ENCODE measurements around the gene GUCY2F.

Gene GUCY2F

DNA sequence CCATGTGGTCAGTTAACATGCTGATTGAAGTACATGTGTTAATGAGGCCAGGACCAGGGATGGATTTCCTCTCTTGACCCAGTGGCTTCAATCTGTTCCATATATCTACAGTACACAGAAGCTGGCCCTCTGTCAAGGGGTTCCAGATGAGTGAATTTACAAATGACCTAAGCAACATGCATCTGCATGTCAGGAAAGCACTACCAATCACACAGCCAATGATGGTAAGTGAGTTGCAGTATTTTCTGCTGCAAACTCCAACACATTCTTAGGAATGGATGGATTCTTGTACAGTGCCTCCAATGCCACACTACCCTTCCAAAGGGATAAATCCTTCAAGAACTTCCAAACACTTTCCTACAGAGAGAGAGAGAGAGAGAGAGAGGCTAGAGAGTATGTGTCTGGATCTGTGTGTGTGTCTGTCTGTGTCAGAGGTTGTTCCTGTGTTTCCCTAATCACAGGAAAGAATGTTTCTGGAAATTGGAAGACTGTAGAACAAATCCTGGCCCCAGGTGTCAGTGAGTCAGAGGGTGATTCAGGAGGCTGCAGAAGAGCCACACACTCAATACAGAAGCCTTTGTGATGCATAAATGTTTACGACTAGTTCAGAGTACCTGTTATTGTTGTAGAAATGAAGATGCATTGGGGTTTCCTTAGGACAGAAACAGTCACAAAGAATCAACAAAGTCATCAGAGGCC, 107.5 kb downstream of the GUCY2F start:
- DNase-seq (ENCODE audit: insufficient read length, low spot score): no peak
- no peak for TF ChIP-seq POLR2A (IDR thresholded peaks at IDR 0.05; ENCODE audit: low read depth, low read length)
- FAIRE-seq: no peak

- DNase-seq (ENCODE audit: insufficient read length, low spot score) (no peak), FAIRE-seq (no peak)
- TF ChIP-seq POLR2A (IDR thresholded peaks at IDR 0.05; ENCODE audit: low read depth, low read length): no peak
These were observed 108.4 kb downstream of the GUCY2F start for GRCh38 chrX:109373468-109373867.

- no peak for DNase-seq (ENCODE audit: insufficient read length, low spot score)
- TF ChIP-seq POLR2A (IDR thresholded peaks at IDR 0.05; ENCODE audit: low read depth, low read length): no peak
- no peak for FAIRE-seq
These were observed 109.2 kb downstream of the GUCY2F start for GRCh38 chrX:109372716-109373115.

DNA sequence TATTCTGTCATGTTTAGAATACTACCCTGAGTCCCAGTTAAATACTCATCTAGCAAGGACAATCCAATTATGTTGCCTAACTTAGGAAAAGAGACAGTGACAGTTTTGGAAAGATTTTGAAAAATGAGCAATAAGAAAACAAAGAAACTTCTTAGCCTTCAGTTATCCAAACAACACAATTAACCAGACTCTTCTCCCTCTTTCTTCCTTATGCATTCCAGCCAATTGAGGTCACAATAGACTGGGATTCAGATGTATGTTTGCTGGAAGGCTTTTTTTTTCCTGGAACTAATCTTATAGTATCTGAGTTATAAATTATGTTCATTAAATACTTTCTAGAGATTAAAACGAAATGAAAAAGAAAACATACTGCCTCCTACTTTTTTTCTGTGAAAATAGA, 109.6 kb downstream of the GUCY2F start:
- no peak for TF ChIP-seq POLR2A (IDR thresholded peaks at IDR 0.05; ENCODE audit: low read depth, low read length)
- FAIRE-seq (no peak), DNase-seq (ENCODE audit: insufficient read length, low spot score) (no peak)

GRCh38 chrX:109362101-109362500, 119.8 kb downstream of the GUCY2F start:
- no peak for TF ChIP-seq POLR2A (IDR thresholded peaks at IDR 0.05; ENCODE audit: low read depth, low read length)
- no peak for FAIRE-seq
- no peak for DNase-seq (ENCODE audit: insufficient read length, low spot score)

DNA sequence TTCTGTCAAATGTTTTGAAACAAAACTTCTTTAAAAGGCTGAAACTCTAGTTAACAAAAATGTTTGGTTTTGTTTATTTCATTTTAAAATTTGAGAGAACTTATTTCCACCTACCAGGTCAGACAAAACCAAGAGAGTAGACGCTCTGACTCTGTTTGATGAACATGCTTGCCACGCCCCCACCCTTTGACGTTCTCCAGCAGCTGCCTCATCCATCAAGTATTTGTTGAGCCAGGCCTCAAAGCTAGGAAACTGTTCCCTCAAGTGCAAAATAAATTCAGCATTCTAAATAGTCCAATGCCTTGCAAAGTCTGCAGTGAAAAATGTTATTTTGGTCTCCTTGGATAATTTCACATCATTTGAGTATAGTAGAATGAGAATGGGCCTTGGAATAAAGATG, 121.6 kb downstream of the GUCY2F start:
- TF ChIP-seq POLR2A (IDR thresholded peaks at IDR 0.05; ENCODE audit: low read depth, low read length): no peak
- FAIRE-seq: no peak
- no peak for DNase-seq (ENCODE audit: insufficient read length, low spot score)

- no peak for TF ChIP-seq POLR2A (IDR thresholded peaks at IDR 0.05; ENCODE audit: low read depth, low read length)
- DNase-seq (ENCODE audit: insufficient read length, low spot score) (no peak), FAIRE-seq (no peak)
These were observed 124.2 kb downstream of the GUCY2F start for GRCh38 chrX:109357706-109358105.

- no peak for FAIRE-seq
These were observed 125.2 kb downstream of the GUCY2F start for GRCh38 chrX:109356684-109357083.

GRCh38 chrX:109352066-109352588, 129.8 kb downstream of the GUCY2F start:
- DNase-seq (ENCODE audit: insufficient read length, low spot score): no peak
- no peak for TF ChIP-seq POLR2A (IDR thresholded peaks at IDR 0.05; ENCODE audit: low read depth, low read length)
- no peak for FAIRE-seq

More at GRCh38 chrX:109356684-109357083, 125.2 kb downstream of the GUCY2F start:
- TF ChIP-seq POLR2A (IDR thresholded peaks at IDR 0.05; ENCODE audit: low read depth, low read length): no peak
- no peak for DNase-seq (ENCODE audit: insufficient read length, low spot score)

GRCh38 chrX:109351557-109351956, 130.3 kb downstream of the GUCY2F start:
- DNase-seq (ENCODE audit: insufficient read length, low spot score) (no peak), FAIRE-seq (no peak)
- TF ChIP-seq POLR2A (IDR thresholded peaks at IDR 0.05; ENCODE audit: low read depth, low read length): no peak

GRCh38 chrX:109350551-109350950, 131.3 kb downstream of the GUCY2F start:
- FAIRE-seq (no peak), DNase-seq (ENCODE audit: insufficient read length, low spot score) (no peak)
- no peak for TF ChIP-seq POLR2A (IDR thresholded peaks at IDR 0.05; ENCODE audit: low read depth, low read length)

DNA sequence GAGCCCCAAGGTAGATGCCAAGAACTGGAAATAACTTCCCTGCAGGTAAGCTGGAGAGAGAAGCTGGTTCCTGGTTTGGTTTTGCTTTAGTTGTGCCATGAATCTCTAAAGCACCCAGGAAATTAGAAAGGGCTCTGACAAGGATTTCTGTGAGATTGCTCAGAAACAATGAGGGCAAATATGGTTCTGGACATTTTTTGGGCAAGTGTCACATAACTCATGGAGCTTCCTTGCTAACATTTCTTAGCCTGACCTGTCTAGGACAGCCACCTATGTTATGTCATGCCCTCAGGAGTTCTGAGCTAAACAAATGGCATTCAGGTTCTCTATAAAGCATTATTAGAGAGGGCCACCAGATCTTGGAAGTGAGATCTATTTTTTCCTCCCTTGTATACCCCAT, 131.8 kb downstream of the GUCY2F start:
- DNase-seq (ENCODE audit: insufficient read length, low spot score) (no peak), FAIRE-seq (no peak)
- TF ChIP-seq POLR2A (IDR thresholded peaks at IDR 0.05; ENCODE audit: low read depth, low read length): no peak

DNA sequence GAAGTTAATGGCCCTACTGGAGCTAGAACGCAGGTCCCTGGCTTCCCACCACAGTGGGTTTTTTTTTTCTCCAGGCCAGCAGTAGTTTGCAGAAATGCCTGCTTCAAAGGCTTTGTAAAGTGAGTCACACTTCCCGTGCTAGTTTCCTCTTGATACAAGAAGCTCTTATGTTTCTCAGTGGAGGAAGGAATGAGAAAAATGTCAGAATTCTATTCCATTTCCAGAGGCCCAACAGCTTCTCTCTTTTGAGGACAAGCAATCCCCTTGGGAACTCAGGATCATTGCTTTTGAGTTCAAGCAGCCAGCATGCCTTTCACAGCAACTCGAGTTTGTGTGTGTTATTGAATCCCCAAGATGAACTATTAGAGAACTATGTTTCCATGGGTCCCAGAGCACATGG, 134.3 kb downstream of the GUCY2F start:
- DNase-seq (ENCODE audit: insufficient read length, low spot score): no peak
- no peak for FAIRE-seq
- TF ChIP-seq POLR2A (IDR thresholded peaks at IDR 0.05; ENCODE audit: low read depth, low read length): no peak

DNA sequence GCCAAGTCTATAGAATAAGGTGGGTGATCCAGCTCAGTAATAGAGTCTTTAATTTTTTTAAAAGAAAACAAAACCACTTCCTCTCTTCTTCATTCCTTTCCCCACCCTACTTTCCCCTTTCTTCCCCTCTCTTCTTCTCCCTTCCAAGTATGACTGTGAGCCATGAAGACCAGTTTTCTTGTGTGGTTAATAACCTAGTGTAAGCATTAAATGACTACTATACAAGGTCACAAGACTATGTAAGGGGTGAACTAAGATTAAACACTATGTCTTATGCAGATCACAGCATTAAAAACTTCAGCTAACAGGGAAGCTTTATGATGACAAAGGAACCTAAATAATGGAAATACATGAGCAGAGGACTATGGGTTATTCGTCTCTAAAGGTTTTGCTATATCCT, 135.4 kb downstream of the GUCY2F start:
- DNase-seq (ENCODE audit: insufficient read length, low spot score) (no peak), FAIRE-seq (no peak)
- no peak for TF ChIP-seq POLR2A (IDR thresholded peaks at IDR 0.05; ENCODE audit: low read depth, low read length)

GRCh38 chrX:109345856-109346255, 136.0 kb downstream of the GUCY2F start:
- DNase-seq (ENCODE audit: insufficient read length, low spot score) (no peak), FAIRE-seq (no peak)
- no peak for TF ChIP-seq POLR2A (IDR thresholded peaks at IDR 0.05; ENCODE audit: low read depth, low read length)
